Measurements from ENCODE around the gene ZHX3.

- TF ChIP-seq CTCF (IDR thresholded peaks at IDR 0.05) (no peak), EP300 (IDR thresholded peaks at IDR 0.05) (no peak), POLR2A (IDR thresholded peaks at IDR 0.05) (no peak)
Observed at GRCh38 chr20:41180599-41181333, 136.8 kb downstream of the ZHX3 start.

Measured in stomach (tissue), 4 donors.